GM13977 (cell line): ENCODE measurements around the gene GLRA3.
A peak's percentile ranks its signal among the peaks of the same experiment; 100 is the strongest.

Experiments used
- DNase-seq: peaks from one replicate; pipeline ENCODE4 v3.0.0; 2012; ENCODE audit warnings: low spot score
- in situ Hi-C: fragments of 300-500 bp; cut with MboI; formaldehyde crosslinking; loops from one replicate; pipeline ENCODE4 v1.12.0; 2022; ENCODE audit warnings: low sequenced_read_pairs, low pct_unique_long_range_greater_than_20kb, mixed read lengths, inconsistent platforms; ENCODE audit not compliant: unreplicated experiment
- TF ChIP-seq, protein P1 (sequence below): IDR thresholded peaks from 2 replicates; pipeline ENCODE4 v1.5.1; 2012; ENCODE audit warnings: mild to moderate bottlenecking, control low read depth; ENCODE audit not compliant: insufficient read depth; ENCODE audit errors: extremely low read depth, missing control alignments

Gene GLRA3

DNA sequence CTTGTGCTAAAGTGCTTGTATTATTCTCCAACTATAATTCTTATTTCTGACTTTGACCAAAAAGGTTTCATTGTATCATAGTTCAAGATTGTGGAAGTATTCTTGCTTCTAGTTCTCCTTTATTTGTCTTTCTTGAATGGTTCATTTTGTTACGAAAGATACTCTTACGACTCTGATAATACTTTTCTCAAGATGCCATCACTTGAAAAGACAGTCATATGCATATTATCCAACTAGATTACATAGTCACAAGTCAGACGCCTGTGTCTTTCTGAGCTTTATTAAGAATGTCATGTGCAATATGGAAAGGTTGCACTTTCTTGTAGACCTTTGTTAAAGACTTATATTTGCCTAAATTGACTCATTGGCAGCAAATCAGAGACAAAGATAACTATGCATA lies 235.3 kb downstream of the GLRA3 start:
- no peak for DNase-seq
- TF ChIP-seq, protein P1, sequence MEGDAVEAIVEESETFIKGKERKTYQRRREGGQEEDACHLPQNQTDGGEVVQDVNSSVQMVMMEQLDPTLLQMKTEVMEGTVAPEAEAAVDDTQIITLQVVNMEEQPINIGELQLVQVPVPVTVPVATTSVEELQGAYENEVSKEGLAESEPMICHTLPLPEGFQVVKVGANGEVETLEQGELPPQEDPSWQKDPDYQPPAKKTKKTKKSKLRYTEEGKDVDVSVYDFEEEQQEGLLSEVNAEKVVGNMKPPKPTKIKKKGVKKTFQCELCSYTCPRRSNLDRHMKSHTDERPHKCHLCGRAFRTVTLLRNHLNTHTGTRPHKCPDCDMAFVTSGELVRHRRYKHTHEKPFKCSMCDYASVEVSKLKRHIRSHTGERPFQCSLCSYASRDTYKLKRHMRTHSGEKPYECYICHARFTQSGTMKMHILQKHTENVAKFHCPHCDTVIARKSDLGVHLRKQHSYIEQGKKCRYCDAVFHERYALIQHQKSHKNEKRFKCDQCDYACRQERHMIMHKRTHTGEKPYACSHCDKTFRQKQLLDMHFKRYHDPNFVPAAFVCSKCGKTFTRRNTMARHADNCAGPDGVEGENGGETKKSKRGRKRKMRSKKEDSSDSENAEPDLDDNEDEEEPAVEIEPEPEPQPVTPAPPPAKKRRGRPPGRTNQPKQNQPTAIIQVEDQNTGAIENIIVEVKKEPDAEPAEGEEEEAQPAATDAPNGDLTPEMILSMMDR = no peak
- in situ Hi-C loops = no loop called here

DNA sequence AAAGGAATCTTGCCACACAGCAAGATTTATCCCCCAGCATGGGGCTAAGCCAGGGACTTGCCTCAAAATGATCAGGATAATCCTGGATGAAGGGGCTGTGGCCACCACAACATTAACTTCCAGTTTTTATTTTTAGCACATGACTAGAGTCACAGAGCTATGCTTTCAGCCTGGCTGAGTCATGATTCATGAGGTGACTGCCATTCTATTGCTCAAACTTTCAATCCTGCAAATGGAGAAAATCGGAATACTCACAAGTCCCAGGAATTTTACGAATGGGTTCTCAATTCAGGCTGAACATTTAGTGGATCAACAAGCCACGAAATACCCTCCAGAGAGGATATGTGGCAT lies 236.1 kb downstream of the GLRA3 start:
- TF ChIP-seq, protein P1 = no peak
- no peak for DNase-seq
- in situ Hi-C loops = no loop called here

DNA sequence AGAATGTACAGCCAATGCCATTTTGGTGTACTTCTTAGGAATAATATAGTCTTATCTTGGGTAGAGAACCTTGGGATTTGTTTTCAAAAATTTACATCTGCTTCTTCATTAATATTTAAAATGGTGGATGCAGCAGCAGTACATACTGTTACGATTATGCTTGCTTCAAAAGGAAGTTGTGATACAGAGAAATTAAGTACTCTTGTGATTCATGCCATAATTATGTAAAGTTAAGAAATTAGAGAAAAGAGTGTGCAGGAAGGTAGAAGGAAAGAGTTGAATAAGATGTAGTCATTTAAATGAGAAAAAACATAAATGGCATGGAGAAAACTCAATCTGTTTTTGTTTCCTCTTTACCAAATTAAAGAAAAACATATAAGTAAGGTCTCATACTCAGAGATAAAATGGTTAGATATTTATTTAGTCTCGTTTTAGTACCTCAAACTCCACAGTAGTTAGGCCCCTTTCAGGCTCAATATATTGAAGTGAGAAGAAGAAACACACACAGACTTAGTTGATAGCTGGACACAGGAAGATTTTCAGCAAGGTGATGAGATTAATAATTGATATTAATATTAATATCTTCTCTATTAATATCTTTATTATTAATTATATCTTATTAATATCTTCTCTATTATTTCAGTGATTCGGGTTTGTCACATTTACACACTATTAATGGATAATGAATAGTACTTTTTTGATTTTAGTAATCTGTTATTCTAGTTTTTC lies 236.6 kb downstream of the GLRA3 start:
- in situ Hi-C loops = no loop called here
- no peak for DNase-seq
- TF ChIP-seq, protein P1 = no peak

DNA sequence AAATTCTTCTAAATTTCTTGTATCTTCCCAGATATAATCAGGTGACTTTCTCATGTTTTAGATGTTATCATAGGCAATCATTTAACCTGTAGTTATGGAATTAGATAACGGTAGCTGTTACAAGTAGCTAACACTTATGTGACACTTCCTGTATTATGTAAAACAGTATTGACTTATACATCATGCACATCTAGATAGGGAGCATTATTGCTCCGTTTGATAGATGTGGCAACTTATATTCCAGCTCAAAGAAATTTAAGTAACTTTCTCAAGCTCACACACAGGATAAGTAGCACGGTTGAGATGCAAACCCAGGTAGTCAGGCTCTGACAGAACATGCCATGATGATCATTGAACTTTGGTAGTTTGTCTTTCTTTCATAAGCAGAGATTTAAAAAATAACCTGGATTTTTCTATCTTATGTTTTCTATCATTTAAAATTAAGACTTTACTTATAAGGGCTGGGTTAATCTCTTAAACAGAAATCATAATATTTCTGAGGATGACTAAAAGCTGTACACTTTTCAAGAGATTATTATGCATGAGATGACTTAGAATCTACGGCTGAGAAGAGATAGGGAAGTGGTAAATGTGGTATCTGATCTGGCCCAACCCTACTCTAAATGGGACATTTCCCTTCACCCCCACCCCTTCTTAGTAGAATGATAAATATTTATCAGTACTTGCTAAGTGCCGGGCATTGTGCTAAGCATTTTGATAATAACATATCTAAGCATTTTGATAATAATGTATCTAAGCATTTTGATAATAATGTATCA lies 237.6 kb downstream of the GLRA3 start:
- in situ Hi-C loops = no loop called here
- DNase-seq = peak; percentile 26
- TF ChIP-seq, protein P1 = no peak

DNA sequence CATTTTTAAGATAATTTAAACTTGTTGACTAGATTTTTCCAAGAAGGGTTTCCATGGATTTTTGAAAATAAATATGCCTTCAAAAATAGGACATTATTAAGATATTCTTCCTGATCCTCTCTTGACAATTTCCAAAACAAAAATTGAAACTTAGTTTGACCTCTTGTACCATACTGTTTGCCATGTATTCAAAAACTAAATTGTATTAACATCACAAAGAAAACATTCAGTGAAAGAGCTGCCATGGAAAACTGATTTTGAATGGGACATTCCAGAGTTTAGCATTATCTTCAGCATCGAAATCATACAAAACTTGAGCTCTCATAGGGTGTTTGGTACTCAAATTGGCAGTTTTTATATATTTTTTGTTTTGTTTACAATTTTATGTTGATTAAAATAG lies 238.7 kb downstream of the GLRA3 start:
- in situ Hi-C loops = no loop called here
- DNase-seq = no peak
- TF ChIP-seq, protein P1 = no peak
